ENCODE measurements around the gene L1CAM.

L1CAM gene

DNA sequence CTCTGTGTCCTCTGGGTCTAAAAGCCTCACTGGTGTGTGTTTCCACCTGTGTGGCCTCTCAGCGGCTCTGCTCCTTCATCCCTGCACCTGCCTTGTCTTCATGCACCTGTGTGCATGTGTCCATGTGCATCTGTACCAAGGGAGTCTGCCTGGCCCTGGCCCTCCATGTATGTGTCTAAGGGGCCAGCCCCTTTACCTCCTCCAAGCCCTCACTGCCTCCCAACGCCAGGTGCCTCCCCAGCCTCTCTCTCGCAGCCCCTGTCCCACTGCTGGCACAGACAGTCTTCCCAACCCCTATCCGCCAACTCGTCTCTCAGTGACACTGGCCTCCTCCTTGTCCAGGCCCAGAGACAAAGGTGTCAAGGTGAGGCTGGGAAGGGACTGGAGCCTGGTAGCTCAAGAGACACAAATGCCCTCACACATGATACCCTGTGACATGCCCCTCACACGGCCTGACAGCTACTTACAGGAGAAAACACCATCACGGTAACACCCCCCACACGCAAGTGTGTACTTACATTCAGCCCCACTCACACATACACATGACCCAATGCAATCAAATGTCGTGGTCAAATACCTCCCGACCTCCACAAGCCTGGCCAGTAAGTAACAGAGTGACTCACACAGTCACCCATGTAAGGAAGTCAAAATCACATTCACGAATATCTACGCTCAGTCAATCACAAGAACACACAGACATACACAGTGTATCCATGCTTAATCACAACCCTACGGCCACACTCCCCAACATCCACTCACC lies 11.4 kb downstream of the L1CAM start:
- DNase-seq, result no peak

DNA sequence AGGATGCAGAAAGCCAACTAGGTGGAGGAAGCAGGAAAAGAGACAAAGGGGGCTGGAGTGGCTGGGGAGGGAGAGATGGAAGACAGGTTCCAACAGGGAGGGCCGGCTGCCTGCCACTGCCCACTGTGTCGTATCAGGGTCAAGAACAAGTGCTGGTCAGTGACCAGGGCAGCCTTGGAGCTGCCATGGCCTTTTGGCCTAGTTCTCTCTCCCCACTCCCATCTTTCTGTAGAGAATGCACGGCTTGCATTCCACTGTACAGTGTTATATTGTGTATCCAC lies 11.9 kb downstream of the L1CAM start:
- no peak for DNase-seq

DNA sequence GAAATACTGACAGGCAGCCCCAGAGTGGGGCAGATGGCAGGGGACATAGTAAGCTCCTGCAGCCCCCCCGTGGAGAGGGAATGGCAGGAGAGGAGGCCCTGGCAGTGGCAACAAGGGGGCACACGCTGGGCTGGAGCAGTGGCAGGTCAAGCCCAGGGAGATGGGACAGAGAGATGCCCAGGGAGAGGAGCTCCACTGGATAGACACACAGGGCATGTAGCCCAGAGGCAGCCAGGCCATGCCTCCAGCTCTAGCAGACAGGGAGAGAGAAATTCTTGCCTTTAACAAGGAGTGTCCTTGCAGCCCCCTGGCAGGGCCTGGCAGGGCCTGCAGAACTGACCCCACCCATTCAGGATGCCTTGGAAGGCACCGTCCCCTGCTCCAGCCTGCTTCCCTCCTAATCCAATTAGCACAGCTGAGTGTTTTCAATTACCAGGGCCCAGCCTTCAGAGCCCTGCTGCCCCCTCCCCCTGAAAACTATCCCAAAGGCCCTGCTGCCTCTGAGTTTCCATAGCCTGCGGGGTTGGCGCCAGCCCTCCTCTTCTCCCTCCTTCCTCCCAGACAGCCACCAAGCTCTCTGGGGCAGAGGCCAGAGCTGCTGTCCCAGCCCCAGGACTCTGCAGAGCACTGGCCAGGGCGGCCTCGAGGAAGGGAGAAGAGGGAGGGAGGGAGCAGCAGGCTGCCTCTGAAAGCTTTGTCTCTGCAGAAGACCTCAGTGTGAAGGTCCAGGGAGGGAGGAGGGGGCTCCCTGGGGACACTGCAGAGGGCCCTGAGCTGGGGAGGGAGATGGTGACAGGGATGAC lies 12.5 kb downstream of the L1CAM start:
- DNase-seq, result no peak

DNA sequence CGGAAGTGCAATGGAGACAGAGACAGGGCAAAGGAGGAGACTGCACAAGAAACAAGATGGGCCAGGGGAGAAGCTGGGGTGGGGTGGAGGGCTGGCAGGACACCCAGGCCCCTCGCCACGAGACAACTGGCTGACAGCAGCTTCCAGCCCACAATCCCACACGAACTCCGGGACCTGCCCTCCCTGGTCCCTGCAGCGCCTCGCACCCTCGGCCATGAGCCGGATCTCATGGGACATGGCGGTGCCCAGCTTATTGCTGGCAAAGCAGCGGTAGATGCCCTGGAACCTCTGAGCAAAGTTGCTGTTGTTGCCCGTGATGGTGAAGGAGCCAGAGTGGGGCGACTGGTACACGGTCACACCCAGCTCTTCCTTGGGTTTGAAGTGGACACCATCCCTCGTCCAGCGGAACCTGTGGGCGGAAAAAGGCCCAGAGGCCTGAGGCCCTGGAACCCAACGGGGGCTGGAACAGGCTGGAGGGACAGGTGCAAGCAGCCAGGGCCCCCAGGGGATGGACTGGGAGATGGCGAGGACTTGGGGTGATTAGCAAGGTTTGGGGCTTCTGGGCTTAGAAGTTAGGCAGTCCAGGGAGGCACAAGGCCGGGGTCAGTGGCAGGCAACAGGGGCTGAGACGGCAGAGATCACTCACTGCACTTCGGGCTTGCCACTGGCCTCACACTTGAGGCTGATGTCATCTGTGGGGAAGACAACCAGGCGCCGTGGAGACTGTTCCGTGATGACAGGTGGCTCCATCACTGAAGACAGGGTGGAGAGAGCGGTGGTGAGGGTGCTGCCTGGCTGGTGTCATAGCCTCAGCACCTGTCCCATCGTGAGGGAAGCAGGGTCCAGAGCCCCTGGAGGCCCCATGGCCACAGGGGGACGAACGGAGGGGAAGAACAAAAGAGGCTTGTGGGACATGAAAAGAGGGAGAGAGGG lies 13.8 kb downstream of the L1CAM start:
- DNase-seq, result no peak

DNA sequence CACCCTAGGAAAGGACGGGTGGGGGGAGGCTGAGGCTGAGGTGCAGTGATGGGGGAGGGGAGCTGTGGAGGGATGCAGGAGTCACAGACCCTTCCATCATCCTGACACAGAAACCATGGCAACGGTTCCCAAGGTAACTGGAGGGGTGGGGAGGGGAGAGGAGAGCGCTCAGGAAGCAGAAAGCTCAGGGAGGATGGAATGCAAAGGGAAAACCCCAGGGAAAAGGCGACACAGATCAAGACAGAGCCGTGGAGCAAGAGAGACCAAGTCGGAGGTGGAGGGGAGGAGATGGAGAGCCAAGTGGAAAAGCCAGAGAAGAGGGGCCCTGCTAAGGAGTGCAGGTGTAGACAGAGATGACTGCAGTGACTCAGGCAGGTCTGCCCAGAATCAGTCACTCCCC lies 14.5 kb downstream of the L1CAM start:
- DNase-seq, result no peak

DNA sequence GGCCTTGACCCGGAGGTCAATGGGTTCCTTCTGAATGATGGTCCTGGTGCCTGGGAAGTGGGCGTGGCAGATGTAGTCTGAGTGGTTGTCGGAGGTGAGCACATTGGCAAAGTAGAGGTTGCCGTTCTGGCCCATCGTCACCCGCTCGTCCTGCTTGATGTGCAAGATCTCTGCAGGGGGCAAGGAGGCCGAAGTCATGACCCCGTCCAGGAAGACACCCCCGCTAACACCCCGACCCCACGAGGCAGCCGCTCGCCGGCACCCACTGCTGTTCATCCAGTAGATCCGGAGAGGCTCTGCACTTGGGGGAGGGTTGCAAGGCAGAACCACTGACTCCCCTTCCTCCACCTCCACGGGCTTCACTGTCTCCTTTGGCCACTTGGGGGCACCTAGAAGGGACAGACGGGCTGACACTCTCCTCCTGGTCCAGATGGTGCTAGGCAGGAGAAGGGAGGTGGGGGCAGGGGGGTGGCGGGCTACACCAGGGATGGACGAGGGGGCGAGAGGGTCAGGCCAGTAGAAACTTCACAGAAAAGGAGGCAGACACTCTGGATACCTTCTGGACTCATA lies 15.1 kb downstream of the L1CAM start:
- no peak for DNase-seq

DNA sequence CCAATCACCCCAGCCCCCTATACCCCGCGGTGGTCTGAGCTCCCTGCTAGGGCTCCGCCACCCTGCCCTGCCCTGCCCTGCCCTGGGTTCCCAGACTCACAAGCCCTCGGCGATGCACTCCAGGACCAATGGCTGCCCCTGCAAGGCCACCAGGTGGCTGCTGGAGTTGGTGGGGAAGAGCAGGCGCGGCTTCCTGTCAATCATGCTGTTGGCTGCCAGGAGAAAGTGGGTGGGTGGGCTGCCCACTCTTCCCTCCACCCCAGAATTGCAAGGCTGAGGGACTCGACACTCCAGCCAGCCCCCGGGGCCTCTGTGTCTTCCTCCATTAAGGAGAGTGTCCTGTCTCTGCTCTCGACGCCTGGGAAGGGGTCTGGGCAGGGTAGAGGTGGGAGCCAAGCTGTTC lies 15.7 kb downstream of the L1CAM start:
- DNase-seq, result no peak

DNA sequence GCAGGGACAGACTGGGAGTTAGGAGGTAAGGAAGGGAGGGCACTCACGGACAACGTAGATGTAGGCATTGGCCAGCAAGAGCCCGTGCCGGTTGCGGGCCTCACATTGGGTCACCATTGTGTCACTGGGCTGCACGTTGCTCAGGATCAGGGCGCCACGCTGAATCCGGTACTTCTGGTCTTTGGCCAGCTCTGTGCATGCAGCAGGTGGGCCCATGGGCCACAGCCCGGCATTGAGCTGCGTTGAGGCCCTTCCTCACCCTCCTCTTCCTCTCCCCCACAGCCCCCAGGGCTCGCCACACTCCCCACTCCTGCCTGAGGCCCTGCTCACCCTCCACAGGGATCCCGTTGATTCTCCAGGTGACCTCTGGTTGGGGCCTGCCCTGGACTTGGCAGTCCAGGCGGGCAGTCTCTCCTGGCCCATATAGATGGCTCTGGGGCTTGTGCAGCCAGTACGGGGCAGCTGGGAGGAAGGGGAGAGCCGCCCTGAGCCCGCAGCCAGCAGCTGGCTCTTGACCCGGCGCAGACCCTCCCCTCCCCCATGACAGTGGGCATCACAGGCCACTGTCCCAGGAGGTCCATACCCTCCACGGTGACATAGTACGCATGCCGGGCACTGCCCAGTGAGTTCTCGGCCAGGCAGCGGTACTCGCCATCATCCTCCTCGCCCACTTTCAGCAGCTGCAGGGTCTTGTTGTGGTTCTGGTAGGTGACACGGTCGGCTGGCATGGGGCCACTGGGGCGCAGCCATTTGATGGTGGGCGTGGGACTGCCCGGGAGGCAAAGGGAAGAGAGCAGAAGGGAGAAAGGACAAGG lies 16.3 kb downstream of the L1CAM start:
- DNase-seq, result no peak

DNA sequence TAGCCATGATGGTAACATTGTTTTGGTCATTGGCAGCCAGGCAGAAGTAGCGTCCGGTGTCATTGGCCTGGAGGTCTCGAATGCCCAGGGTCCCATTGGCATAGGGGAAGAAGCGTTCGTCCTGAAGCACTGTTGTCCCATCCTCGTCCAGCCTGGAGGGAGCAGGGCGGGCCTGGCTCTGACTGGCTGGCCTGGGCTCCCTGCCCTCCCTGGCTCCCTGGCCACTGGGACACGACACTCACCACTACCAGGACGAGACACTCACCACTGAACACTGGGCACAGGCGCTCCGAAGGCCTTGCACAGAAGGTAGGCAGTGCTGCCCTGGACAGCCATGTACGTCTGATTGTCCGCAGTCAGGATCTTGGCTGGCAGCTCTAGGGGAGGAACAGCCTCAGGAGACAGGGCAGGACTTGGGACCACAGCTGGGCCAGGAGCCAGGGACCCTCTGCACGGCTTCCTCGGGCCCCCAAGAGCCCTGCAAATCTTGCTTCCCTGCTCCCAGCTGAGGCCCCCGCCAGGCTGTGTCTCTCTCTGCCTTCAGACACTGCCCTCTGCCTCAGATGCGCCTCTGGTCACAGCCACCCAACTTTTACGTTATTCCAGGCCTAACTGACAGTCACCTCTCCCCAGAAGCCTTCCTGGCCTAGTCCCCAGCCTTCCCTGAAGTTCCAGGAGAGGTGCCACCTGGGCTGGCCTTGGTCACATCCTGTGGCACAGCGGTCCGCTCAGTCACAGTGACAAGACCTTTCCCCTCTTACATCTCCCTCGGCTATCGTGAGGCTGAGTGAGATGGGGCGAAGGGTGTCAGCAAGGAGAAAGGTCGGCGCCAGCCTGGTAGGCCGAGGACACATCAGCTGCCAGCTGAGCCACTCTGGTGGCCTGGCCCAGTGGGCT lies 17.1 kb downstream of the L1CAM start:
- no peak for DNase-seq

DNA sequence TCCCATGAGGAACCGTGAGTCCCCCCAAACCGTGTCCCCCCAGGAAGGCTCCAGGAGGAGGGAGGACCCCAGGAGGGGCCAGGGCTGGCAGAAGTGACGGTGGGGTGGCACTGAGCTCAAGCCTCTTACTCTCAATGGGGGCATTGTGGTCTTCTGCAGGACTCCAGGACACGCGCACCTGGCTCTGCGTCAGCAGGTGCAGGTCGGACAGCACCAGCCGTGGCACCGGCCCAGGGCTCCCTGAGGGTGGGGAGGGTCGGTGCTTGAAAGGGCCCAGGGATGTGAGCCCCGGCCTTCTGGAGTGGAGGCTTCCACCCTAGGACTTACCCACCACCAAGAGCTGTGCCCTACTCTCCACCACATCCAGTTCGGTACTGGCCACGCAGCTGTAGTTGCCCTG lies 18.3 kb downstream of the L1CAM start:
- DNase-seq, result no peak

DNA sequence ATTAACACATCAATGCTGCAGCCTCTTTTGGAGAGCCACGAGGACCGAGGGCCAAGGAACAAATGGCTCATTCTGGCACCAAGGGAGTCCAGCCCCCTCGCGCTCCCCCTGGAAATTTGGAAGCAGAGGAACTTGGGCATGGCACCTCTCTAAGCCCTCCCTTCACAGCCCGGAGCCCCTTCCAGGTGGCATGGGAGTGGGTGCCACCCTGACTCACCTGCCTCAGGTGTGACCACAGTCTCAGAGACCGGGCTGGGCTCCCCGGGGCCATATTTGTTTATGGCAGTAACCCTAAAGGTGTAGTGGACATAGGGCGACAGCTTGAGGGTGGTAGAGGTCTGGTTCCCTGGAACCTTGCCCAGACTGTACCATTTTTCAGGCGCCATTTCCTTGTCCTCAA lies 18.8 kb downstream of the L1CAM start:
- no peak for DNase-seq

DNA sequence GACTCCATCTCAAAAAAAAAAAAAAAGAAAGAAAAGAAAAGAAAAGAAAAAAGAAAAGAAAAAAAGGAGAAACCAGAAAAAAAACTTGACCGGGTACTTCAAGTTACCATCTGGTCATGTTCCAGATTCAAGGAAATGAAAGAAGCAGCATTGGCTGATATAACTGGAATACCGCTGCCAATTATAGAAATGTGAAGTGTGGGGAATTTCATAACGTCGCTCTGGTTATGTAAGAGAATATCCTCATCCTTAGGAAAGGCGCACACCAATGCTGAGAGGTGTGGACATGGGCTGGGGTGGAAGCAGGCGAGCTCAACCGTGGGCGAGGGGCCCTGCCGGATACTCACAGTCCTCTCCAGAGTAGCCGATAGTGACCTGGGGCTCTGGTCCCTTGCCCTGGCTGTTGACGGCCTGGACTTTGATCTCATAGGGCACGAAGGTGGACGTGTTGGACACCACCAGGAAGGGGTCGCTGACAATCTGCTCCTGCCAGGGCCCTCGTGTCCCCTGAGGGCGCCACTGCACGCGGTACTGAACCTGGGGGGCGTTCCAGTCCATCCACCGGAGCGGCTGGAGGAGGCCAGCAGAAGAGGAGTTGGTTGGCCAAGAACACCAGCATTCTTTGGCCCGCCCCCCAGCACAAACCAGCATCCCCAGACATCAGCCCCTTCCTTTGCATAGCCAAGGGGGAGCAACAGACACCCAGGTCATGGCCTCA lies 19.5 kb downstream of the L1CAM start:
- no peak for DNase-seq

DNA sequence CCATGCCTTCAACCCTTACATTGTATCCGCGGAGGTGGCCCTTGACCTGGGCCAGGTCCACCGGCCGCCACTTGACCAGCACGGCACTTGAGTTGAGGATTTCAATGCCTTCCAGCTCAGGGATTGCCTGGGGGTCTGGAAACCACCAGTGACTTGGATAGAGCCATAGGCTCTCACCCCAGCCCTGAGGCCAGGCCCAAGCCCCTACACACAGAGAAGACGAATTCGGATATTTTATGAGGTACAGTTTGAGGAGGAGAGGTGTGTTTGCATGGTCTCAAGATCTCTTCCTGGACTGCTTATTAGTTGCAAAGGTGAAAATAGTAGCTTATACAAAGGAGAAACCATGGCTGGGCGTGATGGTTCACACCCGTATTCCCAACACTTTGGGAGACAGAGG lies 20.3 kb downstream of the L1CAM start:
- no peak for DNase-seq

DNA sequence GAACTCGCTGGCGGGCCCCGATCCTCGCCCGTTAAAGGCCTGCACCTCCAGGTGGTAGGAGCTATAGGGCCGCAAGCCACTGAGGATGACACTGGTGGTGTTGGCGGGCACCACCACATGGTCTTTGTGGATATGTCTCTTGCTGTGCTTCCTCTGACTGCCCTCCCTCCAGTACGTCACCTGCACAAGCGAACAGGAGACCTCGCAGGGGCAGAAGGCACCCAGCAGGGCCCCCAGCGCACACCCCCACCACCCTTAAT lies 20.7 kb downstream of the L1CAM start:
- no peak for DNase-seq

DNA sequence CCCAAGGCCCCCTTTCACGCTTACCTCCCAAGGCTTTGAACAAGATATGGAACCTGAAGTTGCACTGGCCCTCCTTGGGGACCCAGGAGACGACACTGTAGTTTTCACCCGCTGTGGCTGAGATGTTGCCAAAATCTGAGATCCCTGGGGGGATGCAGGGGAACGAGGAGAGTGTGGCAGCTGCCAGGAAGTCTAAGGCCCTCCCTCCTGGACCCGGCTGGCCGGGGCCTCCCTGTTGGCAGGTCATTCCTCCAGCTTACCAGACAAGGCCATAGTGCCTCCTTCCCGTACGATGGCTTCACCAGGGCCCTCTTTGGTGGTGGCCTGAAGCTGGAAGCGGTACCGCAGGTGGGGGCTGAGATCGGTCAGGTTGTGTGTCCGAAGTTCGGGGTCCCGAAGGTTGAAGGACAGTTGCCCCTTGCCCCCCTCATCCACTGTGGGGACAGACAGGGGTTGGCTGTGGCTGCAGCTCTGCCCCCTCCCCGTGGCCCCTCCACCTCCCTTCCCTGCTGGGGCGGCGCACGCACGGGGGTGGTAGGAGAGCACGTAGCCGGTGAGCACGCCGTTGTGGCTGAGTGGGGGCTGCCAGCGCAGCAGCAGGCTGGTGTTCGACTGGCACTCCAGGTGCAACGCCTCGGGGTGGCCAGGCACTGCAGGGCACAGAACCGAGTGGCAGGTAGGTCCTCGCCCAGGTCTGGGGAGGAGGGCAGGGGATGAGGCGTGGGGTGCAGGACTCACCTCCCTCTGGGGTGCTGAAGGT lies 21.2 kb downstream of the L1CAM start:
- DNase-seq, result no peak

DNA sequence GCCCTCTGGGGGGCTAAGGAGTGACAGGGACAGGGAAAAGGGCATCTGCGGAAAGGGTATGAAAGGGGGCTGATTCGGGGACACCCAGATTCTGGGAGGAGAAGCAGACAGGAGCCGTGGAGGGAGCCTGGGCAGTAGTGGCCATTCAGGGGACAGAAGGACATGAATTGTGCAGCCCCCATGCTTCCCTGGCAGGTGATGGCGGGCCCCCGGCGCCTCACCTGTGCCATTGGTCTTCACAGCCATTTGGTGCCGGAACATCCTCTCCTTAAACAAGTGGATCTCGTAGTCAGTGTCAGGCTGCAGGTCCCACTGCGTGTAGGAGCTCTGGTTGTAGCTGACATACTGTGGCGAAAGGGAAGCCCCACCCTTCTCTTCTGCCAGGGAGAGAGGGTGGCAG lies 21.9 kb downstream of the L1CAM start:
- DNase-seq, result no peak

DNA sequence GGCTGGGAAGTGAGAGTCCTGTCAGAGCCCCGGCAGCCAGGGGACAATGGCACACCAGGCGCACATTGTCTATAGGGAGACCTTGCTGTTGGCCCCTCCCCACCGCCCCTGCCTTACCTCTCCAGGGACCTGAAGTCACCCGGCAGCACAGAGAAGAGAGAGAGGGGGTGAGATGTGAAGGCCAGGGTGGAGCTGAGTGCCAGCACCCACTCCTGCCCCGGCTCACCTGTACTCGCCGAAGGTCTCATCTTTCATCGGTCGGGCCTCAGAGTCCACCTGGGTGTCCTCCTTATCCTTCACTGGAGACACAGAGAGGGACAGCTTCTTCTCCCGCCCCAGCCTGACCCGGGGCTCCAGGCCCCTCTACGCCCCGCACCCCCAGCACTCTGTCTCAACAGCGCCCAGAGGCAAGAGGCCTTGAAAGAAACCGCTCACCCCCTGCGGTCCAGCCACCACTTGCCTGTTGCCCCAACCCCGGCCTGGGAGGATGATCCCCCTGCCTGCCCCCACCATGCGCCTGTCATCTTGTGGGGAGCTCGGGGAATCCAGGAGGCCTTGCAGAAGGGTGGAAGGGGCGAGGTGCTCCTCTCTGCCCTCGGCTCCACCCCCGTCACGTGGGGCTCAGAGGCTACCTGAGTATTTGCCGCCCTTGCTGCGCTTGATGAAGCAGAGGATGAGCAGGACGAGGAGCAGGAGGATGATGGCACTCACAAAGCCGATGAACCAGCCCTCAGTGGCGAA lies 22.6 kb downstream of the L1CAM start:
- DNase-seq, result no peak

DNA sequence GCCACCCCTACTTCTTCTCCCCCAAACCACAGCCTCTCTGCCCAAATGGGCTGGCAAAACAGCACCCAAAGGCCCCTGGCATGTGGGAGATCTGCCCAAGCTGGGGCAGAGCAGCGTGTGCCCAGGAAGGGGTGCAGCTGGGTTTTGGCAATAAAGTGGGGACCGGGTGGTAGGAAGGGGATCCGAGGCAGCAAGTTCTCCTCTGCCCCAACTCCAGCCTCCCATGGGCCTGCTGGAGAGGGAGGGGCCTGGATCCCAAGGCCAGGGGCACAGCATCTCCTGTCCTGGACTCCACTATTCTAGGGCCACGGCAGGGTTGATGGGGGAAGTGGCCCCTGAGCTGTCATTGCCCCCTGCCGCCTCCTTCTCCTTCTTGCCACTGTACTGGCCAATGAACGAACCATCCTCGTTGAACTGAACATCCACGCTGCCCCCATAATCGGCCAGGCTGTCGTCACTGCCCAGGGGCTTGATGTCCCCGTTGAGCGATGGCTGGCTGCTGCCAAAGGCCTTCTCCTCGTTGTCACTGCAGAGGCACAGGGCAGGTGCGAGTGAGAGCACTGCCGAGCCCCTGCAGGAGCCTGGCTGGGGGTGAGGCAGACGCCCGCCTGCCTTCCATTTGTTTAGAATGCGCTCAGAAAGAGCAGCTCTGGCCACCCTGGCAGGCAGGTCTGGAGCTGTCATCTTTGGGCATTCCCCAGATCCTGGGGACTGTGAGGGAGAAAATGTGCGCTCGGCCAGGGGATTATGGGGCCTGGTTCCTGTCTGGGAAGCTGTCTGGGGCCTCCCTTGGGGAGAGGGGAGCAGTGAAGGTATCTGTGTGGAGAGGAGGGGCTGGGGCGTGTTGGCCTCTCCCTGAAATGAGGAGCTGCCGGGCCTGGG lies 23.4 kb downstream of the L1CAM start:
- DNase-seq, result no peak

Measured in stimulated activated CD4-positive, alpha-beta T cell treated with anti-CD3 and anti-CD28 coated beads, Interleukin-2, amount 100 ng/mL, for 24 hours (primary cell).